Measurements from ENCODE around the gene MOB1B.

- TF ChIP-seq CTCF (IDR thresholded peaks at IDR 0.05) (no peak), POLR2A (IDR thresholded peaks at IDR 0.05) (no peak)
Observed at GRCh38 chr4:70991596-70991995, 89.4 kb downstream of the MOB1B start.

Data from body of pancreas (tissue), 4 donors.